ENCODE results near the gene TBCEL. TPM values are rescaled to one million over a fixed set of nuclear protein-coding genes. Genes with fewer than 3 reads are reported as not detected.

TBCEL gene
- total RNA-seq, 4 donors from 2014 or later, result 5.4 to 15.2 (median 8.4) TPM

- H3K27ac ChIP-seq, result peak overlapping the region in 1 of 4 donors; percentile 41
These were observed 81.2 kb downstream of the TBCEL start for GRCh38 chr11:121105063-121105480.

GRCh38 chr11:121105481-121106195 is 81.7 kb downstream of the TBCEL start:
- TF ChIP-seq POLR2A (IDR thresholded peaks at IDR 0.05), result no peak
- TF ChIP-seq, protein P1, sequence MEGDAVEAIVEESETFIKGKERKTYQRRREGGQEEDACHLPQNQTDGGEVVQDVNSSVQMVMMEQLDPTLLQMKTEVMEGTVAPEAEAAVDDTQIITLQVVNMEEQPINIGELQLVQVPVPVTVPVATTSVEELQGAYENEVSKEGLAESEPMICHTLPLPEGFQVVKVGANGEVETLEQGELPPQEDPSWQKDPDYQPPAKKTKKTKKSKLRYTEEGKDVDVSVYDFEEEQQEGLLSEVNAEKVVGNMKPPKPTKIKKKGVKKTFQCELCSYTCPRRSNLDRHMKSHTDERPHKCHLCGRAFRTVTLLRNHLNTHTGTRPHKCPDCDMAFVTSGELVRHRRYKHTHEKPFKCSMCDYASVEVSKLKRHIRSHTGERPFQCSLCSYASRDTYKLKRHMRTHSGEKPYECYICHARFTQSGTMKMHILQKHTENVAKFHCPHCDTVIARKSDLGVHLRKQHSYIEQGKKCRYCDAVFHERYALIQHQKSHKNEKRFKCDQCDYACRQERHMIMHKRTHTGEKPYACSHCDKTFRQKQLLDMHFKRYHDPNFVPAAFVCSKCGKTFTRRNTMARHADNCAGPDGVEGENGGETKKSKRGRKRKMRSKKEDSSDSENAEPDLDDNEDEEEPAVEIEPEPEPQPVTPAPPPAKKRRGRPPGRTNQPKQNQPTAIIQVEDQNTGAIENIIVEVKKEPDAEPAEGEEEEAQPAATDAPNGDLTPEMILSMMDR (IDR thresholded peaks at IDR 0.05 in 4 of 5, conservative IDR thresholded peaks at IDR 0.05 in 1 of 5), result no peak
- ATAC-seq, result no peak
- in situ Hi-C loops (cut with MboI; ENCODE audit: low sequenced_read_pairs in 4 of 4) (loop anchor here in 2 of 4 donors (25.0 kb wide), 1 partner anchor 593 kb away; the partner anchor contains the start of gene GRIK4 (in 2 of the 2)), intact Hi-C loops (cut with DNase I; ENCODE audit: low total_unique reads) (no loop called here)
- no peaks in the 10 kb centered on the region for H3K27me3 ChIP-seq
- no peaks in the 10 kb centered on the region for H3K36me3 ChIP-seq
- no peak overlapping the region for H3K27ac ChIP-seq
- H3K9me3 ChIP-seq, result no peaks in the 10 kb centered on the region
- DNase-seq, result no peak
- no peak overlapping the region for H3K4me3 ChIP-seq
- H3K4me1 ChIP-seq, result peaks cover 14 to 16% of the 10 kb centered on the region in 2 donors

More at GRCh38 chr11:121105063-121105480, 81.2 kb downstream of the TBCEL start:
- H3K4me1 ChIP-seq, result peaks cover 14 to 16% of the 10 kb centered on the region in 2 donors
- intact Hi-C loops (cut with DNase I; ENCODE audit: low total_unique reads) (no loop called here), in situ Hi-C loops (cut with MboI; ENCODE audit: low sequenced_read_pairs in 4 of 4) (loop anchor here in 2 of 4 donors (25.0 kb wide), 1 partner anchor 593 kb away; the partner anchor contains the start of gene GRIK4 (in 2 of the 2))
- ATAC-seq (peak; percentile 74 to 75), DNase-seq (peak; percentile 14 to 45)
- TF ChIP-seq POLR2A (IDR thresholded peaks at IDR 0.05), result no peak
- TF ChIP-seq, protein P1 (IDR thresholded peaks at IDR 0.05 in 4 of 5, conservative IDR thresholded peaks at IDR 0.05 in 1 of 5), result no peak
- no peak overlapping the region for H3K4me3 ChIP-seq
- no peaks in the 10 kb centered on the region for H3K36me3 ChIP-seq
- H3K9me3 ChIP-seq, result no peaks in the 10 kb centered on the region
- no peaks in the 10 kb centered on the region for H3K27me3 ChIP-seq

- TF ChIP-seq, protein P1 (IDR thresholded peaks at IDR 0.05 in 4 of 5, conservative IDR thresholded peaks at IDR 0.05 in 1 of 5), result no peak
- TF ChIP-seq POLR2A (IDR thresholded peaks at IDR 0.05), result no peak
- Histone ChIP-seq H3K9me3 (no peaks in the 10 kb centered on the region), H3K27ac (no peak overlapping the region), H3K36me3 (no peaks in the 10 kb centered on the region), H3K4me1 (peaks cover 14 to 19% of the 10 kb centered on the region in 2 donors), H3K4me3 (no peak overlapping the region), H3K27me3 (no peaks in the 10 kb centered on the region)
- in situ Hi-C loops (cut with MboI; ENCODE audit: low sequenced_read_pairs in 4 of 4) (loop anchor here in 2 of 4 donors (25.0 kb wide), 1 partner anchor 595 kb away; the partner anchor contains the start of gene GRIK4 (in 2 of the 2)), intact Hi-C loops (cut with DNase I; ENCODE audit: low total_unique reads) (no loop called here)
- no peak for DNase-seq
- ATAC-seq, result no peak
These were observed 82.9 kb downstream of the TBCEL start for GRCh38 chr11:121106812-121107211.

DNA sequence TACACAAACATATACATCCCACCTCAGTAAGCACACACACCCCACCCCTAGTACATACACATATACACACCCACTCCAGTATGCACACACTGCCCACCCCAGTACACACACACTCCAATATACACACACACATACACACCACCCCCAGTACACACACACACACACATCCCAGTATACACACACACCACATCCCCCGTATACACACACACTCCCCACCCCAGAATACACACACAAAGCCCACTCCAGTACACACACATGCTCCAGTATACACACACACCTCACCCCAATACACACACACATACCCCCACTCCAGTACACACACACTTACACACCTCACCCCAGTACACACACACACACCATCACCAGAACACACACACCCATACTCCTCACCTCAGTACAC is 84.5 kb downstream of the TBCEL start:
- DNase-seq (no peak), ATAC-seq (no peak)
- Histone ChIP-seq H3K27ac (no peak overlapping the region), H3K36me3 (no peaks in the 10 kb centered on the region), H3K9me3 (no peaks in the 10 kb centered on the region), H3K4me1 (peaks cover 14 to 19% of the 10 kb centered on the region in 2 donors), H3K27me3 (no peaks in the 10 kb centered on the region), H3K4me3 (no peak overlapping the region)
- TF ChIP-seq POLR2A (IDR thresholded peaks at IDR 0.05), result no peak
- TF ChIP-seq, protein P1 (IDR thresholded peaks at IDR 0.05 in 4 of 5, conservative IDR thresholded peaks at IDR 0.05 in 1 of 5), result no peak
- in situ Hi-C loops (cut with MboI; ENCODE audit: low sequenced_read_pairs in 4 of 4), result loop anchor here in 2 of 4 donors (25.0 kb wide), 1 partner anchor 596 kb away; the partner anchor contains the start of gene GRIK4 (in 2 of the 2)
- intact Hi-C loops (cut with DNase I; ENCODE audit: low total_unique reads), result no loop called here

All from gastrocnemius medialis (tissue), 4 donors.